GM21786 (cell line): ENCODE data around the gene WNT3A.

Source experiments
- ATAC-seq: cut with Tn5 transposase; IDR thresholded peaks from one replicate; pipeline ENCODE4 v1.9.1; 2021; ENCODE audit not compliant: unreplicated experiment

WNT3A gene

GRCh38 chr1:228110556-228110955, 103.8 kb downstream of the WNT3A start:
- ATAC-seq = no peak
